GM18505 (cell line): Measurements from ENCODE around the gene PREX1.
A peak's percentile ranks its signal among the peaks of the same experiment; 100 is the strongest.

Experiments
- ATAC-seq: cut with Tn5 transposase; IDR thresholded peaks from one replicate; pipeline ENCODE4 v1.9.1; 2021; ENCODE audit not compliant: unreplicated experiment
- POLR2A ChIP-seq: IDR thresholded peaks from 4 replicates; pipeline ENCODE4 v1.6.1; 2011; ENCODE audit warnings: borderline replicate concordance; ENCODE audit not compliant: insufficient read depth, insufficient read length; ENCODE audit errors: extremely low read depth

The PREX1 gene

DNA sequence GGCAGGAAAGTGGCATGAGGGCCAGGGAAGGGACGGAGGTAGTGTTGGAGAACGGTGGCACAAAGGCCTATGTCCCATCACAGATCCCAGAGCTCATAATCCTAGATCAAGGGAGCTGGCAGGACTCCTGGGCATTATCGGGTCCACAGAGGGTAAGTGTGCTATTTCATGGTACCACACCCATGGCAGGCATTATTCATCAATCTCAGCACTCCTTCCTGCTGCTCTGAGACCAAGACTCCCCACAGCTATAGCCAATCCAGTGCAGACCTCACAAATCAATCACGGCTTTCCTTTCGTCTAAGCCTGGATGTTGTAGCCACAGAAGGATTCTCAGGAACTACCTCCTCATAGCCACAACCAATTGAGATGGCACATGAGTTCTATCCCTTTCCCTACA lies 187.9 kb downstream of the PREX1 start:
- TF ChIP-seq POLR2A: no peak
- ATAC-seq: no peak

DNA sequence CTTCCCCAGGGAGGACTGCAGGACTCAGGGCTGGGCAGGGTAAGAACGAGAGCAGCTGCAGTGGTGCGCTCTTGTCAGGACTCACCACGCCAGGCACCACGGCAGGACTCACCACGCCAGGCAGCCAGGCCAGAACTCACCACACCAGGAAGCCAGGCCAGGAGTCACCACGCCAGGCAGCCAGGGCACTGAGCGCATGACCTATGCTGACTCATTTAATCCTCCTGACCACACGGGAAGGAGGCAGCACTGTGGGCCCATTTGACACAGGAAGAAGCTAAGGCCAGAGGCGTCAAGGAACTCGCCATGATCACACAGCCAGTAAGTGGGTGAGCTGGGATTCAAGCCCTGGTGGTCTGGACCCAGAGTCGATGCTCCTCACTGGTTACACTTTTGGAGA lies 189.3 kb downstream of the PREX1 start:
- ATAC-seq: no peak

DNA sequence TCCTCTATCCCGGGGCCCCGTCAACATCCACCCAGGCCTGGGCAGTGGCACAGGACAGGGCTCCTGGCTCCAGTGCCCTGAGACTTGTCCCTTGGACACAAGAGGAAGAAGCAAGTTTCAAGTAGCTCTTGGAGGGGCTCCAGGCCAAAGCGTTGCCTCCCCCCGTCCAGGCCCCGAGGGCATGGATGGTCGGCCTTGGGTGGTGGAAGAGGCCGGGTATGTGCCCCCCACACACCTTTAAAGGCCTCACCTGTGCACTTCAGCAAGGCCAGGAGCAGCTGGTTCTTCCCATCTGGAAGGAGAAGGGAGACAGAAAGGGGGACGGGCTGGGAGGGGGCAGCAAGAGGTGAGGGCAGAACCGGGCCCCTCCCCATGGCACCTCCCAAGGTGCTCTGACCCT lies 190.3 kb downstream of the PREX1 start:
- no peak for ATAC-seq
- TF ChIP-seq POLR2A: no peak

More for the DNA sequence above, 189.3 kb downstream of the PREX1 start:
- TF ChIP-seq POLR2A: no peak

DNA sequence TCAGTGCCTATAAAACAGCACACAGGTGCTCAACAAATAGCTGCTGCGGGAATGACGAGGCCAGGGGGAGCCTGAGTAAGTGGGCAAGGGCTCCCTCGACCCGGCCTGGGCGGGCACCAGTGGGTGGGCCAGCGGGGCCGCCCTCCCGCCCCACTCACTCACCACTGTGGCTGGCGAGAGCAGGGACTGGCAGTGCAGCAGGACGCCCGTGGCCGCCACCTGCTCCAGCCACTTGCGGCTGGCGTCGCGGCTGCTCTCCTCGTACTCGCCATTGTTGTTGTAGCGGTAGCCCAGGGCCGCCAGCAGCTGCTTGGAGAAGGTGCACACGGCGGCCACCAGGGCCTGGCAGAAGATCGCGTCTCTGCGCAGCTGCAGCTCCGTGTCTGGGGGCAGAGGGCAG lies 191.5 kb downstream of the PREX1 start:
- ATAC-seq: no peak

DNA sequence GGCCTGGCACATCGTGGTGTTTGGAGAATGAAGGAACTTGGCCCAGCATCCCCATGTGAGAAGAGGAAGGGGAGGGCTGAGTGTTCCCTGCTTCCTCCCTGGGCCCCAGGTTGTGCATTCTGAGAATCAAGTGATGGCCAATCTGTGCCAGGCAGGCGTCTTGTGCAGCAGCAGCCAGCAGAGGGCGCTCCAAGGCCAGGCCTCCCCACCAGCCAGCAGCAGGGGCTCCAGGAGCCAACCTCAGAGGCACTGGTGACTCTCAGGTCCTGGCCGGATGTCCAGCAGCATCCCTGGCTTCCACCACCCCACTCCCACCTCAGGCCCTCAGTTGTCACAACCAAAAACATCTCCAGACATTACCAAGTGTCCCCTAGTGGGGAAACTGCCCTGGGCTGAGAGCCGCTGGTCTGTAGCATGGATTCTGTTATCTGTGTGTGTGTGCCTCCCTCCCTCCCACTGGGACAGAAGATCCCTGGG lies 192.0 kb downstream of the PREX1 start:
- TF ChIP-seq POLR2A: no peak
- no peak for ATAC-seq

More for the DNA sequence above, 191.5 kb downstream of the PREX1 start:
- TF ChIP-seq POLR2A: no peak

DNA sequence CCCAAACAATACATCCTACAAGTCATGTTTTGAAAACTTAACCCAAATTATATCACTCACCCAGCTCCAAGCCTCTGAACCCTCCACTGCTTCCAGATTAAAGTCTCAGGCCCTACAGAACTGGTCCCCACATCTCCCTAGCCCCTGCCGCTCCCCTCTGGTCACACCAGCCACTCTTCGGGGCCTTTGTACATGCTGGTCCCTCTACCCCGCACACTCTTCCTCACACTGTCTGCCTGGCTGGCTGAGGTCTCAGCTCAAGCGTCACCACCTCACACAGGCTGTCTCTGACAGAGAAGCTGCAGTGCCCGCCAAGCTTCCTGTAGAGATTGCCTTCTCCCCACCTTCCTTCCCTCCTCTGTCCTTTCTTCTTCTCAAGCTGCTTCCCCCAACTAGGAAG lies 192.4 kb downstream of the PREX1 start:
- no peak for TF ChIP-seq POLR2A
- ATAC-seq: no peak

DNA sequence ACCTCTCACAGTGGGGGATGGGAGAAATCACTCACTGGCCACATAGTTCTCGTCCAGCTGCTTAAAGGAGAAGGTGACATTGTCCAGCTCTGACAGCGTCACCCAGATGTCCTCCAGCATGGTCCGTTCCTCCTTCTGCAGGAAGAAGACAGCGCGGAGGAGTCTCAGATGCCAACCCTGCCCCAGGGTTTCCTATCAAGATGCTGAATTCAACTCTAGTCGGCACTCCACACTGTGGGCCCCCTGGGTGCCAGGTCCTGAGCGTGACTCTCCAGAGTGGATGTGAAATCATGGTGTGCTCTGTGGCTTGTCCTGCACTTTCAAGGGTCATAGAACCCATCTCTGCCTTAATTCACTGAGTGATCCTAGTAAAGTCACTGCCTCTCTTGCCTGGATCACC lies 193.2 kb downstream of the PREX1 start:
- ATAC-seq: no peak
- no peak for TF ChIP-seq POLR2A

DNA sequence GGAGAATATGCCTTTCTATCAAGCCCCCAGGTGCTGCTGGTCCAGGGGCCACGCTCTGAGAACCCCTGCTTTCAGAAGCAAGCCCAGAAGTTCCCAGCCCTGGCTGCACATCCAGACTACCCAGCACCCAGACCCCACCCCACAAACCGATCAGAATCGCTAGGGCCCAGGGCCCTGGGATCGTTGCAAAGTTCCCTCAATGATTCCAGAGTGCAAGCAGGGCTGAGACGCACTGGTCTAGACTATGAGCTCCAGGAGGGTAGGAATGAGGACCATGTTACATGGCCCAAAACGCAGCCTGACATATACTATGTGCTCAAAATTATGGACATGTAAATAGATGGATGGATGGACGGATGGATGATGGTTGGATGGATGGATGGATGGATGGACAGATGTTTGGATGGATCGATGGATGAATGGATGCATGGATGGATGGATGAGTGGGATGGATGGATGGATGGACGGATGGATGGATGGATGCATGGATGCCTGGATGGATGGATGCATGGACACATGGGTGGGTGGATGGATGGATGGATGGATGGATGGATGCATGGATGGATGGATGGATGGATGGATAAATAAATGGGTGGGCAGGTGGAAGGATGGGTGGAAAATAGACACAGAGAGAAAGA lies 194.1 kb downstream of the PREX1 start:
- ATAC-seq: no peak
- no peak for TF ChIP-seq POLR2A

DNA sequence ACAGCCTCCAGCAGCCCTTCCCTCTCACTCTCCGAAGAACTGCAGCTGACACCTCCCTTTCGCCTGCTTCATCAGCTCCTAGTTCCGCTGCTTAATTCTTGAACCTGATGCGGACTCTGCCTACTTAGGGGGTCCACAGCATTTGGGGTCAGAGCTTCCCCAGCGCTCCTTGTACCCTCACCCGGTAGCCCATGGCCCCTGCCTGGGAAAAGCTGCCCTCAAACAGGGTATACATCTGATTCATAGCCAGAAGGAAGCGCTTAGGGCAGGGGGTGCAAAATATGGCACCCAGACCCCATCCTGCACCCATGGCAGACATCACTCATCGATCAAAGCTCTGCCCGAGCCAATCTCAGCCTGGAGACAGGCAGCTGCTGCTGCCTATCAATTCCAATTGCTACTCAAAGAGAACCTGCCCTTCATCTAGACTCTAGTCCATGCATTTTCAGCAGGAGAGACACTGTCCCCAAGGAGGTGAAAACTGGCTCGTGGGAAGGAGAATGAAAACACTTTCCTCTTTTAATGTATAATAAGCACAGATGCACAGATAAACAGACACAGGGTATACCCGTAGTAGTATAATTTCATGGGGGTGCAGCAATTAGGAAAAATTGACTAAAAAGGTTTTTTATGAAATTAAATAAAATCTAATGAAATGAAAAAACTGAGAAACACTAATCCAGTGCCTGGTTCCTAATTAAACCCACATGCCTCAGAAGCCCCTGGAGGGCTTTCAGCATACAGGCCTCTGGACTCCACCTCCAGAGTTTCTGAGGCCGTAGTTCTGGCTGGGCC lies 194.8 kb downstream of the PREX1 start:
- TF ChIP-seq POLR2A: no peak
- ATAC-seq: no peak

DNA sequence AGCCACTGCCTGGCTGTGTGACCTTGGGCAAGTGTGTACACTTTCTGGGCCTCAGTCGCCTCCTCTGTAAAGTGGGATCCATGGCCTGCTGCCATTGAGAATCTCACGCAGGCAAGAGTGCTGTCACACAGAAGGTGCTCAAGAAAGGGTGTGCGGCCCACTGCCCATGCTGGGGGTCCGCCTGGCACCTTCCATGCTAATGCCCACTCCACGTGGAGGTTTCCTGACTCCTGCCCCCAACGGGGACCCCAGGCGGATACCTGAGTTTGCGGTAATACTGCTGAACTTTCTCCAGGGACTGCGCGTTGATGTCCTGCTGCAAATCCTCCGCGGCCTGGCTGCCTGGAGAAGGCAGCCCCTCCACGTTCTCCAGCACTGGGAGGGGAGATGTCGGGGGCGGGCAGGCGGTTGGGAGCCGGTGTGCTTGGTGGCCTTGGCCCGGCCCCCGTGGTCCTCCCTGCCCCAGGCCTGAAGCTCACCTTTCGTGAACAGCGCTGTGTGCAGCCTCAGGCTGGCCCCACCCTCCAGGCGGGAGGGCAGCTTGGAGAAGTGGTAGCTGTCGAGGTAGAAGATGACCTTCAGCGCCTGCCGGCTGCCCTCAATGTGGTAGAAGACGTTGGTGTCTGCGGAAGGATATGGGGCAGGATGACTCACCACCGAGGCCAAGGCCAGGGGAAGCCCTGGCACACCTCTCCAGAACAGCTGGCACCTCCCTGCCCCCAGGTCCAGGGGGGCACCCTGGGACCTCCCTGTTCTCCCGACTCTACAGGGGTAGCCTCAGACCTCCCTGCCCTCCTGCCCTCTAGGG lies 195.6 kb downstream of the PREX1 start:
- TF ChIP-seq POLR2A: no peak

DNA sequence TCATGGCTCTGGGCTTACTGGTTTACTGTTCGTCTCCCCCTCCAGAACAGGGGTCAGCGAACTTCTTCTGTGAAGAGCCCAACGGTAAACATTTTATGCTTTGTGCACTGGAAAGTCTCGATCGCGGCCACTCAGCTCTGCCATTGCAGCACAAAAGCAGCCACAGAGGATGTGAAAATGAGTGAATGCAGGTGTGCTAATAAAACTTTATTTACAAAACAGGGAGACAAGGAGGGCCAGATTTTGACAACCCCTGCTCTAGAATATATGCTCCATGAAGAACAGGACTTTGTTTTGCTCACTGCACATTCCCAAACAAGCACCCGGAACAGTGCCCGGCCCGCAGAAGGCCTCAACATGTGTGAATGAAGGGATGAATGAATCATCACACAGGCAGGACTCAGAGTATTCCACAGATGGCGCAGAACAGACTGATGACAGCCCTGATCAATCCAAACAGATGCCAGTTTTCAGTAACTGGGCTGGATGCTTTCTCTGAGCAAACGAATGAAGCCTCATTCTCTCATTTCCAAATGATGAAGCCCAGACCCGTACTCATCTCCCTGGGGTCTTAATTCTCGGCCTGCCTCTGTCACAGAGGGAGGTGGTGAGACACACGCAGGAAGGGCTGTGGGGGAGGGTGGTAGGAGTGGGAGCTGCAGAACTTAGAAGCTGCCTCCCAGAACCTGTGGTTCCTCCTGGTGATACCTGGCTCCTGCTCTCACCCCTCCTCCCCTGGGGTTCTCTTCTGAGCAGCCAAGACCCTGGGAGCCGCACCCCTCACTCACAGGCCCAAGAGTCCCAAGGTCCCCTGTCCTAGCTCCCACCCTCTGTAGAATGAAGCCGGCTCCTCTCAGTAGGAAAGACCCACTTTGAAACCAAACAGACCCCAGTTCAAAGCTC lies 196.4 kb downstream of the PREX1 start:
- ATAC-seq: no peak
- no peak for TF ChIP-seq POLR2A

More for the DNA sequence above, 195.6 kb downstream of the PREX1 start:
- no peak for ATAC-seq

DNA sequence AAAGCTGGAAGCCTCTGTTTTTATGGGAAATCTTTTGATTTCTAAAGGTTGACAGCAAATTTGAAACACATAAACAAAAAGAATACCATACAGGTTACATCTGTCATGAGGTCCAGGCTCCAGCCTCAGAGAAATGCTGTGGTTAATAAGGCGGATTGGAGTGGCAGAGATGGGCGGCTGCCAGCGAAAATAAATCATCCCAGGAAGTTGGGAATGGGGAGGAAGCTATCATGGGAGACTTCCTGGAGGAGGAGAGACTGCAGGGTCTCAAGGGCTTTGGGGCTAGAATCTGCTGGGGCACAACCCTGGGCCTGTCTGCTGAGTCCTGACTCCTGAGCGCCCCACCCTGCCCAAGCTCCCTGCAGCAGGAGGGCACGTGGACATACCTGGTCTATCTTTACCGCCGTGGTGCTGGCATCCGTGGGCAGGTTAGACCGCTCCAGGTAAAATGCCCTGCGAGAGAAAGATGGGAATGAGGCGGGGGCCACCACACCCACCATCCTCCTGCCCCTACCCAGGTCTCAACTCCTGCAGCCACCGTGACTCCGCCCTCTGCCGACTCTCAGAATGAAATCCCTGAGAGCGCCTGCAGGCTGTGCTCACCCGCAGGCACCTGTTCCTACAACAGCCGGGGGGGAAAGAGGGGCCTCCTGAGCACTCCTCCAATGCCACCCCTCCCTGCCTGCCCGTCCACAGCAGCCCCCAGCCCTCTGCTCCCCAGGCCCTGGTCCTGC lies 197.3 kb downstream of the PREX1 start:
- no peak for ATAC-seq

DNA sequence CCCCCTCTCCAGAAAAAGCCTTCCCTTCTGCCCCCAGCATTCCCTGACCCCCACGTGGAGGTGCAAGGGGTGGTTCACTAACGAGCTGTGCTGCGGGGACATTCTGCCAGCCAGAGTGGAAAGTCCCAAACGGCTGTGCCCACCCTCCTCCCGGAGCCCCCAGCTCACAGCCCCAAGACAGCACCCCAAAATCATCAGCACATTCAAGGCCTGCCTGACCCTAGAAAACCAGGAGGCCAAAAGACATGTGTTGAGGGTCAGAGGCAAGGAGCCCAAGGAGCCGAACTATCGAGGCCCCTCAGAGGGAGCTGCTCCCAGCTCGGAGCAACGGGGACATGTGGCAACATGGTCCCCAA lies 197.9 kb downstream of the PREX1 start:
- no peak for TF ChIP-seq POLR2A
- no peak for ATAC-seq

More for the DNA sequence above, 197.3 kb downstream of the PREX1 start:
- peak; percentile 21 for TF ChIP-seq POLR2A
